HG03565 (cell line): ENCODE results near the gene PAAF1.

ENCODE experiments used
- ATAC-seq: cut with Tn5 transposase; IDR thresholded peaks from one replicate; pipeline ENCODE4 v1.9.1; 2021; ENCODE audit warnings: mild to moderate bottlenecking, moderate library complexity; ENCODE audit not compliant: unreplicated experiment

Gene PAAF1

GRCh38 chr11:73876424-73877310 lies at the start of gene PAAF1, which contains the start of gene COA4:
Gene PAAF1 (plus strand): TSS chr11:73876999. CDS start chr11:73877022, 23 bp downstream.
Gene COA4 (minus strand): TSS chr11:73876846. CDS start chr11:73873378, 3,468 bp downstream.
- ATAC-seq, result peak; percentile 89

- no peak for ATAC-seq
These were observed 46.5 kb upstream of the PAAF1 start for GRCh38 chr11:73830261-73830660.

GRCh38 chr11:73833067-73833466 lies 43.7 kb upstream of the PAAF1 start:
- no peak for ATAC-seq

GRCh38 chr11:73838443-73839122 lies 38.2 kb upstream of the PAAF1 start:
- ATAC-seq, result no peak

DNA sequence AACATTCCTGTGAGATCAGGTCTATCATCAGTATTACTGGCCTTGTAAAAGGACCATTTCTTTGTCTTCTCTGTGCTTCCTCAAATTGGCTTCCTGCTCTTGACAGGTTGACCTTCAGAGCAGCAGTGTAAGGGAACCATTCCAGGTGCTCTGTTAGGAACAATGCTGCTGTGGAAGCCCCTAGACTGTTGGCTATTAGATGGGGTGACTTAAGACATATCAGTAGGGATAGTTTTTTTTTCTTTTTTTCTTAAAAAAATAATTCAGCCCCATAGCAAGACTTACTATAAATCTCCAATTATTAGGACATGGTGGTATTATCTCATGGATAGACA lies 37.7 kb upstream of the PAAF1 start:
- ATAC-seq, result no peak

DNA sequence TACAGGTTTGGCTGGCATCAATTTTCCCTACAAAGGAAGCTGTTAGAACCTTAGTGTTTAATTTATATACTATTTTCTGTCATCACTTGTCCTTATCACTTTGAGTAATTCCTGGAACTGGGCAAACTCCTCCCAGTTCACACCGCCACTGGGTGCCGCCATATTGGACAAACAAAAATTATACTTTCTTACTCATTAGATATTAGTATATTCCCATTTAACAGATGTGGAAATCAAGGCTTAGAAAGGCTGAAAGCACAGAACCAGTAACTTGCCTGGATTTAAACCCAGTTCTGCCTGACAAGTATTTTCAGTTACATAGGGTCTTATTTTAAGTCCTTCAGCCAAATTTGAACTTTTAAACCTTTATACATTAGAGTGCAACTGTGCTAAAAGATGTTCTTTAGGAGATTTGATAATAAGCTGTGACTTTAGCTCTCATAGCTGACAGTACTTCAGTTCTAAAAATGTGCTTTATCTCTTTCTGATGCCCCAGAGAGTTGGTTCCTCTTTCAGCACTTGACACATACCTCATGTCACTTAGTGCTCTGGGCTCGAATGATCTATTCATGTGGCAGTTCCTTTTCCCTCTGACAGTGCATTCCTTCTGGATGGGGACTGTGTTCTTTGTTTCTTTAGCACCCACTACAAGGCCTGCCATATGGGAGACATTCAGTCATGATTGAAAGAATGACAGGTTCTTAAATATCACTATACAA lies 25.6 kb upstream of the PAAF1 start:
- no peak for ATAC-seq

- no peak for ATAC-seq
These were observed 24.8 kb upstream of the PAAF1 start for GRCh38 chr11:73852049-73852448.

DNA sequence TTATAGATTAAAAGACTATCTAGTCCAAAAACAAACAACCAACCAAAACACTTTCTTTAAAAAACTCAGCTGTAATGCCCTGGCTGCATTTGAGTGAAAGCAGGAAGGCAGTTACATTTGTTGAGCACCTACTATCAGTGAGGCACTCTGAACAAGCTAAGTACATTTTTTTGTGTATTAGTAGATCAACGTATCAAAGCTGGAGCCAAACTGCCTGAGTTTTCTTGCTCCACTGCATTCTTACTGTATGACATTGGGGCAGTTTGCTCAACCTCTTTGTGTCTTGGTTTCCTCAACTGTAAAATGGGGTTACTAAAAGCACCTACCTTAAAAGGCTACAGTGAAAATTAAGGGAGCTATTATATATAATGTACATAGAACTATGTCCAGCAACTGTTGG lies 22.1 kb upstream of the PAAF1 start:
- no peak for ATAC-seq

DNA sequence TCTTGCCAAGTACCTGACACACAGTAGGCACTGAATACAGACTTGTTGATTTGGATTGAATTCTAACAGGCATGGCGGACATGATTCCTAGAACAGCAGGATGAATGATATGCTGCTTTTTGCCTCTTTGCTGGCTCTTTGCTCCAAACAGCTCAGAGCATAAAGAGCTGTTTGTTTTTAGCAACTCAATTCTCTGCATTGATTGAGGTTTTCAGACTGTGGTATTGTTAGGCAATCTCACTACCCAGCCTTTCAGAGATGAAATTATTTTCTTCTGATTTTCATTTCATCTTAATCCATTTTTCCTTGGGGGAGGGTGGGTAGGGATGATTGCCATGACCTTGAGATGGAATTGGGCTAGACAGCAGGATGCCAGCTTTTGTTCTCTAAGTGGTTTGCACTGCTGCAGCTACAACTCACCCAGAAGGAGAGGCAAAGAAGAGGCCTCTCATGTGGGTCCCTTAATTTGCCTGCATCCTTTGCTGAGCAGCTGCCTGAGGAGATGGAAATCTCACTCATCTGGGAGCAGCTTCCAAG lies 20.7 kb upstream of the PAAF1 start:
- no peak for ATAC-seq

DNA sequence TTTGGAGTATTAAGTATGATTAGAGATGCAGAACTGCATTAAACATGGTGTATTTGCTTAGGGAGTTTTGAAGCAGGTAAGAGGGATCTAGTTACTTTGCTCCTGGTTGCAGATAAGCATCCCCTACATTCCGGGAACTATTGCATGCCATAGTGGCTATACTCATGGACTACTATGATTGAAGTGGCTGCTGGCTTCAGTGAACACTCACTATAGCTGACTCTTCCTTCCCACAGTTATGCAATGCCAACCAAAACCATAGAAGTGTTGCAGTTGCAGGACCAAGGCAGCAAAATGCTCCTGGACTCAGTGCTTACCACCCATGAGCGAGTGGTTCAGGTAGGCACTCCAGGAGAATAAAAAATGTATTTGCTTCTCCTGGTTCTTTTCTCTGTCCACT lies 17.1 kb upstream of the PAAF1 start:
- no peak for ATAC-seq

GRCh38 chr11:73860202-73860601 lies 16.6 kb upstream of the PAAF1 start:
- no peak for ATAC-seq

GRCh38 chr11:73862986-73863385 lies 13.8 kb upstream of the PAAF1 start:
- ATAC-seq, result no peak

DNA sequence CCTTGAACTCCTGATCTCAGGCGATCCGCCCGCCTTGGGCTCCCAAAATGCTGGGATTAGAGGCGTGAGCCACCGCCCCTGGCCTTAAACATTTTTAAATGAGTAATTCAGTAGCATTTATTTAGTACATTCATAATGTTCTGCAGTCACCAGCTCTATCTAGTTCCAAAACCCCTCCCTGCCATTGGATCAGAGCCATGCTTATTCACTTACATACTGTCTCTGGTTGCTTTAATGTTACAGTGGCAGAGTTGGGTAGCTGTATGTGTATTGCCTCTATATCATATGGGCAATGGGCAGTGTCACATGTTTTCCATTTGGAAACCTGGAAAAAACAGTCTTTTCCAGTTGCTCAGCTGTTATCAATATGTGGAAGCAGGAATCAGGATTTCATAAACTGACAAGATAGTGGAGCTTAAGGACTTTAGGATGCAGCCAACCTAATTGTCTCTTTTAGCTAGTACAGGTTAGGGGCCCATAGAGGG lies 10.7 kb upstream of the PAAF1 start:
- ATAC-seq, result no peak

DNA sequence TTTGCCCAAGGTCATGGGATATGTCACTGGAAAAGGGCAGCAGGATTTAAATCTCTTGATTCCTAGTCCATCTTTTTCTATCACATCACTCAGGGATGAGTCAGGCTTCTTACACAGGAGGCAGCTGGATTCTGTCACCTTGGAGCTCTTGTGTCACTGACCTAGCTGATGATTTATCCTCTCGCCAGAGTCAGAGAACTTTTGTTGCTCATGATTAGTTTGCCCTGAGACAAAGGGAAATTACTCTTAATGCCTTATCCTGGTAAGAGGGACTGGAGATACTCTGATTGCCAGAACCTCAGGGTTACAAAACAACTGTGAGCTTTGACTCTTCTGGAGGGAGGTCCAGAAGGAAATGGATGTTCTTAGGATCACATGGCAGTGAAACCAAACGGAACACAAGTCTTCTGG lies 10.2 kb upstream of the PAAF1 start:
- ATAC-seq, result no peak

- ATAC-seq, result no peak
These were observed 7.4 kb upstream of the PAAF1 start for GRCh38 chr11:73869332-73869949.

DNA sequence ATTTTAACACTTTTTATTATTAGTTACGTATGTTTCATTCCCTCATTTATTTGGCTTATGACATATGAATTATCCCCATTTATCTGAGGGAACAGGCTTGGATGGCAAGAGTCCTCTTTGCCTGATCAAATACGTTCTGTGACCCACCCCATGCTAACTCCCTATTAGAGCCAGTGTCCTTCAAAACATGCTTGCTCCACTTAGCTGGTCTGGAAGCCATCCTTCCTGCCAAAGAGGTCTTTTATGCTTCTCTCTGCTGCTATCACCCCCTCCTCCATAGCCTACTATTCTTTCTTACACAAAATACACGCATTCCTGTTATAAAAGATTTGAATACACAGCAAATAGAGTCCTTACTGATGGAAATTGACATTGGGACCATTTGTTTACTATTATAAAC lies 6.5 kb upstream of the PAAF1 start:
- ATAC-seq, result no peak

GRCh38 chr11:73872749-73873357 lies 3.9 kb upstream of the PAAF1 start:
- ATAC-seq, result no peak

DNA sequence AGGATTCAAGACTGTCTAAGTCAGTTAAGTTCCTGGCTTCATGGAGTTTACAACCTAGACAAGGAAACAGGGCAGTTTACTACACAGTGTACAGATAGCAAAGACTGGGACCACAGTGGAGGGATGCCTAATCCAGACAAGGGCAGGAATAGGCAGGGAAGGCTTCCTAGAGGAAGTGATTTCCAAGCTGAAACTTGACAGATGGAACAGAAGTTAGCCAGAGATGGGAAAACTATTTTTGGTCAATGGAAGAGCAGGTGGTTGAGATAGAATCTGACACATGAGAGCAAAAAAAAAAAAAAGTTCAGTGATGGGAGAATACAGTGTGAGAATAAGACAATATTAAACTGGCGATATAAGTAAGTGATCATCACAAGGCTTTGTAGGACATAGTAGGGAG lies 1.4 kb upstream of the PAAF1 start:
- no peak for ATAC-seq

DNA sequence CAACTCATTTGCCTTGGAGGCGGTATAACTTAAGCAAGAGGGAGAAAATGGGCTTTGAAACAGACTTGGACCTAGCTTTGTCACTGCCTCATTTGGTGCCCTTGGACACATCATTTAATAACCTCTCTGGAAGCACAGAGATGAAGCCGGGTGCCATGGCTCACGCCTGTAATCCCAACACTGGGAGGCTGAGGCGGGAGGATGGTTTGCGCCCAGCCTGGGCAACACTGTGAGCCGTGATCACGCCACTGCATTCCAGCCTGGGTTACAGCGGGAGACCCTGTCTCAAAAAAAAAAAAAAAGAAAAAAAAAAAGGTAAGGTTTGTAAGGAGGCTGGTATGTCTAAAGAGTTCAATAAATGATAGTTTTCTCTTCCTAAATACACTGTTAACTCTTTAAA lies 959 bp upstream of the PAAF1 start:
- ATAC-seq, result no peak

DNA sequence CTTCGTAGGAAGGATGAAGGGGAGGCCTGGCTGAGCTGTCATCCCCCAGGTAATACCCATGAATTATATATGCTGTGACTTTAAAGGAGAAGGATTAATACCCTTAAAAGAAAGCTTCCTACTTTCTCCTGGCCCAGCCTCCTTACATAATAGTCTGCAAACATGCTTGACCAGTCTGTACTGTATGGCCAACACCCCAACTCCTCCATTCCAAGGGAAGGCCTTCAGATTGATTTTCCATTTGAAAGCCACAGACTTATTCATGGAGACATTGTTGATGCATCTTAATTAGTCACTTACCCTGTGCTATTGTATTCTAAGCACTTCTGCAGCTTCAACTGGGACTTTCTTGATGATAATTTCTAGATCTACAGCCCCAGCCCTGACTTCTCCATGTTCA lies 2.0 kb downstream of the PAAF1 start:
- no peak for ATAC-seq
